ENCODE results near the gene CA5A. TPM values are rescaled to one million over a fixed set of nuclear protein-coding genes. Genes with fewer than 3 reads are reported as not detected.

The CA5A gene
- total RNA-seq, 2 donors from 2014 or later = not detected

GRCh38 chr16:87856791-87857228, 79.5 kb downstream of the CA5A start:
- H3K4me3 ChIP-seq = no peak overlapping the region
- DNase-seq = no peak
- peak overlapping the region; percentile 66 for H3K27ac ChIP-seq
- TF ChIP-seq, protein P1, sequence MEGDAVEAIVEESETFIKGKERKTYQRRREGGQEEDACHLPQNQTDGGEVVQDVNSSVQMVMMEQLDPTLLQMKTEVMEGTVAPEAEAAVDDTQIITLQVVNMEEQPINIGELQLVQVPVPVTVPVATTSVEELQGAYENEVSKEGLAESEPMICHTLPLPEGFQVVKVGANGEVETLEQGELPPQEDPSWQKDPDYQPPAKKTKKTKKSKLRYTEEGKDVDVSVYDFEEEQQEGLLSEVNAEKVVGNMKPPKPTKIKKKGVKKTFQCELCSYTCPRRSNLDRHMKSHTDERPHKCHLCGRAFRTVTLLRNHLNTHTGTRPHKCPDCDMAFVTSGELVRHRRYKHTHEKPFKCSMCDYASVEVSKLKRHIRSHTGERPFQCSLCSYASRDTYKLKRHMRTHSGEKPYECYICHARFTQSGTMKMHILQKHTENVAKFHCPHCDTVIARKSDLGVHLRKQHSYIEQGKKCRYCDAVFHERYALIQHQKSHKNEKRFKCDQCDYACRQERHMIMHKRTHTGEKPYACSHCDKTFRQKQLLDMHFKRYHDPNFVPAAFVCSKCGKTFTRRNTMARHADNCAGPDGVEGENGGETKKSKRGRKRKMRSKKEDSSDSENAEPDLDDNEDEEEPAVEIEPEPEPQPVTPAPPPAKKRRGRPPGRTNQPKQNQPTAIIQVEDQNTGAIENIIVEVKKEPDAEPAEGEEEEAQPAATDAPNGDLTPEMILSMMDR (IDR thresholded peaks at IDR 0.05) = no peak
- H3K27me3 ChIP-seq = no peaks in the 10 kb centered on the region
- H3K9me3 ChIP-seq = no peaks in the 10 kb centered on the region
- peaks cover 3% of the 10 kb centered on the region for H3K4me1 ChIP-seq
- intact Hi-C loops (cut with DNase I) = no loop called here
- H3K9ac ChIP-seq (ENCODE audit: low read depth in 2 of 2, low read length in 2 of 2) = no peak overlapping the region
- no peaks in the 10 kb centered on the region for H3K36me3 ChIP-seq

GRCh38 chr16:87855852-87856715, 80.2 kb downstream of the CA5A start:
- DNase-seq = peak; percentile 67
- no peaks in the 10 kb centered on the region for H3K36me3 ChIP-seq
- H3K9me3 ChIP-seq = no peaks in the 10 kb centered on the region
- peak overlapping the region; percentile 66 for H3K27ac ChIP-seq
- H3K4me1 ChIP-seq = peaks cover 3% of the 10 kb centered on the region
- peak overlapping the region; percentile 28 to 46 for H3K9ac ChIP-seq (ENCODE audit: low read depth in 2 of 2, low read length in 2 of 2)
- no peaks in the 10 kb centered on the region for H3K27me3 ChIP-seq
- TF ChIP-seq, protein P1 (IDR thresholded peaks at IDR 0.05) = no peak
- H3K4me3 ChIP-seq = no peak overlapping the region
- intact Hi-C loops (cut with DNase I) = no loop called here

DNA sequence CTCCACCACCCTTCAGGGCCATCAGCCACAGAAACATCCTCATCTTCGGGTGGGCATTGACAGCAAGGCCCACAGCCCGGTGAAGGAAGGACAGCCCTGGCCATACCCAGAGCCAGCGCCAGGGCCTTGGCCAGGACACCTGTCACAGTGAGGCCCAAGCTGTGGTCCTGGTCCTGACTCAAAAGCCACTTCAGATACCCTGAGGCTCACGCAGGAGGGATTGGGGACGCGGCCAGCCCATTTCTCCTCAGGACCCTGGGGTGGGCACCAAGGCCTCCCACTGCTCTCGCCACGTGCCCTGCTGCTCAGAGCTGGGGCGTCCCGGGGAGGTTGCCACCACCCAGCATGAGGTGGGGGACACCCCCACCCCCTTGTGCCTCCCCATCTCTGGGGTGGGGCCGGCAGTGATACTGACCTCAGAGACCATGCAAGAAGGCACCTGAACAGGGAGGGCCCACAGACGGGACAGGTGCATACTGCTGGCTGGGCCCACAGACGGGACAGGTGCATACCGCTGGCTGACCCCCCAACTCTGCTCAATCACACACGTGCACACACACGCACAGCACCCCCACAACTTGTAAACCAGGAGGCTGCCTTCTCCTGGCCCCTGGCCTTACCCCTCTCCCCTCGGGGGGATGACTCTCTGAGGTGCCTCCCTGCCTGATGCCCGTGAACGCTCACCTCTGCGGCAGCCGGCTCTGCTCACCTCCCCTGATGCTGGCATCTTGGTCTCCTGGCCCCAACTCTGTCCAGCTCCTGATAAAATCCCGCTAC, 81.2 kb downstream of the CA5A start:
- H3K27ac ChIP-seq = peak overlapping the region; percentile 66
- H3K27me3 ChIP-seq = no peaks in the 10 kb centered on the region
- no peaks in the 10 kb centered on the region for H3K36me3 ChIP-seq
- TF ChIP-seq, protein P1 (IDR thresholded peaks at IDR 0.05) = no peak
- no peak for DNase-seq
- H3K4me1 ChIP-seq = peaks cover 3% of the 10 kb centered on the region
- no peak overlapping the region for H3K4me3 ChIP-seq
- intact Hi-C loops (cut with DNase I) = no loop called here
- peak overlapping the region; percentile 35 to 46 for H3K9ac ChIP-seq (ENCODE audit: low read depth in 2 of 2, low read length in 2 of 2)
- no peaks in the 10 kb centered on the region for H3K9me3 ChIP-seq

DNA sequence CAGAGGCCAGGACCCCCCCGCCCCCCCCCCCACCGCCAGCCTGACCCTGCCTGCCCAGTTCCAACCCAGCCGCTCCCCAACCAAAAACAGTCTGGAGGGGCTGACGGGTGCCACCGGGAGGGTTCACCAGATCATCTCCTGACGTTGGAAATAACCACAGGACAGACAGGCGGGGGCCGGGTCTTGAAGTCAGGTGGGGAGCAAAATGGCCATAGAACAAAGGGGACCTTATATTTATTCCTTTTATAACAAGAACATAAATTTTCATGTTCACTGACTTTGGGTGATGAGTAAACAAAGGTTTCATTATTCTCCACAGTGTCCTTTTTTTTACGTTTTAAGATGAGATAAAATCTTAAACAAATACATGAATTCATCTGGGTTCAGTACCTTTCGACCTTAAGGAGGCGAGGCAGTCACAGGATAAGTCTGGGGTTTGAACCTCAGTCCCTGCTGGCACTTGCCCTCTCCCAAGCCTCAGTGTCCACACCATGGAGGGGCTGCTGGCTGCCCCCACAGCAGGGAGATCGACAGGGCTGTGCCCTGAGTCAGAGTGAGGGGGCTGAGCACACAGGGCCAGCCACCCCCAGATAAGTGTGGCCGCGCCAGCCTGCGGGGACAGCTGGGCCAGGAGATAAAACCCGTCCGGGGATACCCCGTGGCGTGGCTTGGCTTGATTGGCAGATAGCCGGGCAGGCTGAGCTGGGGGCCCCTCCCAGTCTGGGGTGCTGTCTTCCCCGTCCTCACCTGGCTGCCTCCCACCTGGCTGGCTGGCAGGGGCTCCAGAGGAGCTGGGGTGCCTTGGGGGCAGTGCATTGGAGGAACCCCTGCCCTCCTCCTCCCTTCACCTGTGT, 82.0 kb downstream of the CA5A start:
- no peak for DNase-seq
- H3K9ac ChIP-seq (ENCODE audit: low read depth in 2 of 2, low read length in 2 of 2) = peak overlapping the region in 1 of 2 donors; percentile 60
- H3K36me3 ChIP-seq = no peaks in the 10 kb centered on the region
- TF ChIP-seq, protein P1 (IDR thresholded peaks at IDR 0.05) = no peak
- intact Hi-C loops (cut with DNase I) = no loop called here
- H3K4me1 ChIP-seq = peaks cover 3% of the 10 kb centered on the region
- peak overlapping the region; percentile 21 for H3K4me3 ChIP-seq
- H3K9me3 ChIP-seq = no peaks in the 10 kb centered on the region
- no peaks in the 10 kb centered on the region for H3K27me3 ChIP-seq
- peak overlapping the region; percentile 66 for H3K27ac ChIP-seq
